ENCODE data around the gene PRPF6.

Gene PRPF6

GRCh38 chr20:64033981-64034493 is 53.1 kb downstream of the PRPF6 start:
- DNase-seq (ENCODE audit: low read depth in 4 of 4, low spot score in 1 of 4): no peak

- DNase-seq (ENCODE audit: low read depth in 4 of 4, low spot score in 1 of 4): no peak
Measured at GRCh38 chr20:64035066-64035932, 54.4 kb downstream of the PRPF6 start.

- no peak for DNase-seq (ENCODE audit: low read depth in 4 of 4, low spot score in 1 of 4)
Measured at GRCh38 chr20:64035933-64036345, 55.0 kb downstream of the PRPF6 start, which contains the start of gene C20orf204. Gene C20orf204, plus strand, starts transcription at chr20:64036182. Its CDS starts 142 bp downstream, at chr20:64036324.

- no peak for DNase-seq (ENCODE audit: low read depth in 4 of 4, low spot score in 1 of 4)
Measured at GRCh38 chr20:64036346-64037198, 55.6 kb downstream of the PRPF6 start.

- DNase-seq (ENCODE audit: low read depth in 4 of 4, low spot score in 1 of 4): no peak
Measured at GRCh38 chr20:64037199-64037497, 56.2 kb downstream of the PRPF6 start.

DNA sequence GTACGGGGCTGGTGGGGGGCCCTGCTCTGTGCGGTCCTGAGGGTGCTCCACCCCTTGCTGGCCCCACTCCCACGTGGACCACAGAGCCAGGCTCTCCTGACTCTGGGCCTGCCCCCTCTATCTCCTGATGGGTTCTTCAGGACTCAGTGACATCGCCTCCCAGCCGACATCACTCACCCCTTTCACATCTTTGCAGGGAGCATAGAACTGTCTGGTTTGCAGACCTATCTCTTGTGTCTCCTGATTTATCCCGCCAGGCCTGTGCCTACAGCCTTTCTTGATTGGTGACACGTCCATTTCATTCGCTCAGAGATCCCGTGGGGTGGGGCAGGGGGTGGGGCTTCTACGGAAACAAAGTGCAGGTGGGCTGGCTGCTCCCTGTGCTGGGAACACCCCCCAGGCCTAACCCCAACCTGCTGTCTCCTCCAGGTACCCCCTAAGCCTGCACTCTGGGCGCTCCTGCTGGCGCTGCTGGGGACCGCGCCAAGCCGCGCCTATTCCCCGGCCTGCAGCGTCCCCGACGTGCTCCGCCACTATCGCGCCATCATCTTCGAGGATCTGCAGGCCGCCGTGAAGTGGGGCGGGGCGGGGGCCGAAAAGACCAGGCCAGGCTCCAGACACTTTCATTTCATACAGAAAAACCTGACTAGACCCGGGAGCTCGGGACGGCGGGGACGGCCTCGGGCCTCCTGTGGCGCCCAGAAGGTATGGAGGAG is 56.7 kb downstream of the PRPF6 start:
- DNase-seq (ENCODE audit: low read depth in 4 of 4, low spot score in 1 of 4): no peak

DNA sequence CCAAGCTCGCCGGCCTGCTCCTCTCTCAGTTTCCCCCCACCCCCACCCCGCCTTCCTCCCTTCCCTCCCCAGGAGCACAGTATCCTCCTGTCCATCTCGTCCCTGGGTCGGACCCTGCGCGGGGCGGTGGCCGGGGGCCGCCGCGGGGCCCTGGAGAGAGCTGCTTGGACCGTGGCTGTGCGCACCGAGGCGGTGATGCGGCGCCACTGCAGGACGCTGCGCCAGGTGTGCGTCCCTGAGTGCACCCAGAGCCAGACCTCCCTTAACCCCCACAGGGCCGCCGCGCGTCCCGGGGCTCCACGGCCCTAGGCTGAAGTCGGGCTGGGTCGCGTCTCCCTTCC is 57.3 kb downstream of the PRPF6 start:
- no peak for DNase-seq (ENCODE audit: low read depth in 4 of 4, low spot score in 1 of 4)

DNA sequence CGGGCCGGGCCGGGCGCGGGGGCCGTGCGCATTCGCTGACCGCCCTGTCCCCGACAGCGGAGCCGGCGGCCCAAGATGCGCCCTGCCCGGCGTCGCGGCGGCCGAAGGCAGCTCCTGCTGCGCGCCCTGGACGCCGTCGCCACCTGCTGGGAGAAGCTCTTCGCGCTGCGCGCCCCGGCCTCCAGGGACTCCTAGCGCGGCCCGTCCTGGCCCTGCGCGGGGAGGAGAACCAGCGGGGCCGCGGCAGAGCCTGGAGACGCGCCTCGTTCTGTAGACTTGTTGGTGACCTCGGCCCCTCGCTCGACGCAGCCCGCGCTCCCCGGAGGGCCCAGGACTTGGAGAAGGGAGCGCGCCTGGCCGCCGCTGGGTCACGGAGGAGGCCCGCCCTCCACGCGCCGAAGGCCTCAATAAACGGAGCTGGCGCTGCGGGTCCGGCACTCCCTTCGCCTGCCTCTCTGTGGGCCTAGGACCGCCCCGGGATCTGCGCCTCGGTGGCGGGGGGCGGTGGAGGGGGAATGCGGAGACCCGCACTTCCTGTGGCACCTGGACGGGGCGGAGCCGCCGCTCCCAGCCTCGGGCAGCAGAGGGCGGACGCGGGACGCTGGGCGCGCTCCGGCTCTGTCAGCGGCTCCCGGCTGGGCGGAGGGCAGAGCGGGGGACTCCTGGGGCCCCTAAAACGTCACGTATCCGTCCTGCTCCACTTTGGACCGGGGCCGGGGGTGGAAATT is 57.8 kb downstream of the PRPF6 start:
- DNase-seq (ENCODE audit: low read depth in 4 of 4, low spot score in 1 of 4): peak; percentile 51 to 72 (median 60)

GRCh38 chr20:64039293-64040160 is 58.6 kb downstream of the PRPF6 start:
- no peak for DNase-seq (ENCODE audit: low read depth in 4 of 4, low spot score in 1 of 4)

- DNase-seq (ENCODE audit: low read depth in 4 of 4, low spot score in 1 of 4): no peak
Measured at GRCh38 chr20:64040231-64041039, 59.5 kb downstream of the PRPF6 start.

DNA sequence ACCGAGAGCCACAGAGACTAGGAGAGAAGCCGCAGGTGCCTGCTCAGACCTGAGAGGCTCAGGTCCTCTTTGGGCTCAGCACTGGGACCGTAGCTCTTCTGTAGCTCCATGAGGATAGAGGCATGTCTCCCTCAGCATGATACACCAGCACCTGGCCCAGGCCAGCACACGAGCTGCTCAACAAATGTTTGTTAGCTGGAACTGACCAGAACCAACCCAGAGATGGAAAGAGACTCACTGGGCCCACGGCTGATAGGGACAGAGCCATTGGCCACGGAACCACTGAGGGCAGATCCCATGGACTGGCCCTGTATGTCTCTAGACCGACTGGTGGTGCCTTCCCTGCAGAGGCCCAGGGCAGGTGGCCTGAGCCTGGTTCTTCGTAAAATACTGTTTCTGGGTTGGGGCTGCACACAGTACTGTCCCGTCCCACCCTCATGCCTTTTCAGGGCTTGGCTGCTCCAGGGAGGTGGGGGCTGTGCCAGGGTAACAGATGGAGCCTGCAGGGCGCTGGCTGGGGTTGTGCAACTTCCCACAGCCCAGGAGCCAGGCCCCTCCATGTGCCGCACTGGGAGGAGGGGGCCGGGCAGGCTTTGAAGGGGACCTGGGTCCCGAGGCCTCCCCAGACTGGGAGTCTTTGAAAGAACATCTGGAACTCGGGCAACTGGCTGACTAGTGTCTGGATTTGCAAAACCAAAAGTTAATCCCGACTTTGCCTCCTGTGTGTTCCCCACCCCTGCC is 60.3 kb downstream of the PRPF6 start:
- DNase-seq (ENCODE audit: low read depth in 4 of 4, low spot score in 1 of 4): no peak

DNA sequence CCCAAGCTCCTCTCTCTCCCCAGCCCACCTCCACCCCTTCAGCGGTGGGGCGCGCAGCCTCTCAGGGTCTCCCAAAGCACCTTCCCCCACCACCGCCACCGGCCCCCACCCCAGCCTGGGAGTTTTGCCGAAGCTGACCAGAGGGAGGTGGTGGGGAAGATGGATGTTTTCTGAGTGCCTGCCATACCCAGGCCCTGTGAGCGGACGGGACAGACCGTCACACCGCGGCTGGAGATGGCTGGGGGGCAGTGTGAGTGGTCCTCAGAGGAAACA is 60.8 kb downstream of the PRPF6 start:
- DNase-seq (ENCODE audit: low read depth in 4 of 4, low spot score in 1 of 4): no peak

DNA sequence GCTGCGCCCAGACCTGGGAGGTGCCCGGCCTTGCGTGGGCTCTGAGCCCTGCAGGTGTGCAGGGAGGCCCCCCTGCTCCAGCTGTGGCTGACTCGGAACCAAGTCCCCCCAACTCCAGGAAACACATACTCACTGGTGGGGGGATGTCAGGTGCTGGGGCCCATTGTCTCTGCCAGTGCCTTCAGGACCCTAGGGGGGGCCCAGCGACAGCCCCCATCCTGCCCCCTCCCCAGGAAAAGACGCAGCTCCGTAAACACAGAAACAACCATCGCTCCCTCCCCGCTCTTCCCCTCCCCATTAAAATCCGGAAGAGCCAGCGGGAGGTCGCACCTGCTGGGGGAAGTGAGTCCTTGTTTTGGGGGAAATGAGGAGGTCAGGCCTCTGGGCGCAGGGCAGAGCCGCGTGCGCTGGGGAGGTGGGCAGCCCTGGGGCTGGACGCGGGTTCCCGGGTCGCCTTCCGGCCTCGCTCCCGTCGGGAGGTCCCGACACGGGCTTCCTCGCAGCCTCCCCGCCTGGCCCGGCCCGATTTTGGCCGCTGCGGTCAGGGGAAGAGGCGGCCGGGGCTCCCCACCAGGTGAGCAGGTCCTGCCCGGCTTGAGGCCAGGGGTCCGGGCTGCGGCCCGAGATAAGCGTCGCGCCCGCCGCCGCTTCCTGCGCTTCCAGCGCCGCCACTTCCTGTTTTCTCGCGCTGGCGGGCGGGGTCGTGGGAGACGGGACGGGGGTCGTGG is 61.3 kb downstream of the PRPF6 start:
- no peak for DNase-seq (ENCODE audit: low read depth in 4 of 4, low spot score in 1 of 4)

DNA sequence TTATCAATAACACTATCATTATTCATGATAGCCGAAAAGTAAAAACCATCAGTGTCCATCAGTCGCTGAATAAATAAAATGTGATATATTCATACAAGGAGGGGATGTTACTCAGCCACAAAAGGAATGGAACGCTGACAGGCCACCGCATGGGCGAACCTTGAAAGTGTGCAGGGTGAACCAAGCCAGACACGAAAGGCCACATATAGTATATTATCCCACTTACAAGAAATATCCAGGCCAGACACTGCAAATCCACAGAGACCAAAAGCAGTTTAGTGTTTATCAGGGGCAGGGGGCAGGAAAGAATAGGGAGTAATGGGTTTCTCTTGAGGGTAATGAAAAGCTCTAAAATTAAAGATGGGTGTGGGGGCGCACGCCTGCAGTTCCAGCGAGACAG is 62.8 kb downstream of the PRPF6 start:
- DNase-seq (ENCODE audit: low read depth in 4 of 4, low spot score in 1 of 4): no peak

DNA sequence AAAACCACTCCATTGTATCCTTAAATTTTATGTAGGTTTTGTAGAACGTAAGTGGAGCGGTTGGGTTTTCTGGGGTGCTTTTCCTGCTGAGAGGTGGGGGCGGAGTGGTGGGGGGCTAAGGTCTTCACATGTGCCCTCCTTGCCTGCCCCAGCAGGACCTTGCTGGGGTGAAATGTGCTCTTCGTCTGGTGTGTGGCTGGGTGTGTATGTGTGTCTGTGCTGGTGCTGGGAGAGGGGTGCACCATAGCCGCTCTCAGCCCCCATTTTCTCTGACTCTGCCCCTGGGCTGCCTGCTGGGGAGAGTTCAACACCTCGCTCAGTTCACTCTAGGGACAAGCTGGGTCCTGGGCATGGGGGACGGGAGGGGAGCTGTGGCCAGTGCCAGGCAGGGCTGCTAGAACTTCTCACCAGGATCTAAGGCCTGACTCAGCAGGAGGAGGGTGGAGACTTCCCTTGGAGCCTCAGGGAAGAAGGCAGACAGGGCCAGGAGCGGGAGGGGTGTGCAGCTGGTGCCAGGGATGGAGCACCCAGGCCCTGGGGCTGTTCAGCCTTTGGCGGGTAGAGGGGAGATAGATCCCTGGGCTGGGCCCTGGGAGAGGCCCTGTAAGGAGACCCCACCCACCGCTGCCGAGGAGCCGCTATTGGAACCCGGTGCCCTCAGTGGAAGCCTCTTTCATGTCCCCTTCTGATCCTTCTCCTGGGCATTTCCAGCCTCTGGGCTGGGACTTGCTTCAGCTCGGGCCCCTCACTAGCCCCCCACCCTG is 63.7 kb downstream of the PRPF6 start:
- DNase-seq (ENCODE audit: low read depth in 4 of 4, low spot score in 1 of 4): no peak

GRCh38 chr20:64045346-64046011 is 64.5 kb downstream of the PRPF6 start:
- no peak for DNase-seq (ENCODE audit: low read depth in 4 of 4, low spot score in 1 of 4)

GRCh38 chr20:64047046-64047389 is 66.1 kb downstream of the PRPF6 start:
- no peak for DNase-seq (ENCODE audit: low read depth in 4 of 4, low spot score in 1 of 4)
